Subcutaneous abdominal adipose tissue (tissue), 5 donors: Measurements from ENCODE around the gene PFN1.

ENCODE experiments used
- H3K27ac ChIP-seq: one replicate; pipeline ENCODE4 v1.7.0; 2013; ENCODE audit warnings: low read depth, mild to moderate bottlenecking, inconsistent platforms, low read length, moderate library complexity
- H3K27me3 ChIP-seq, 5 donors: one replicate each; pipeline ENCODE4 v1.7.0; 2013; ENCODE audit warnings: low read length in 5 of 5, inconsistent platforms in 1 of 5; ENCODE audit not compliant: control insufficient read depth in 5 of 5, insufficient read depth in 4 of 5
- H3K36me3 ChIP-seq, 5 donors: one replicate each; pipeline ENCODE4 v1.7.0; 2013; ENCODE audit warnings: low read length in 5 of 5; ENCODE audit not compliant: control insufficient read depth in 5 of 5, insufficient read depth in 5 of 5
- H3K4me1 ChIP-seq, 5 donors: one replicate each; pipeline ENCODE4 v1.7.0; 2013; ENCODE audit warnings: low read length in 5 of 5, mild to moderate bottlenecking in 3 of 5, moderate library complexity in 1 of 5; ENCODE audit not compliant: control insufficient read depth in 5 of 5, insufficient read depth in 5 of 5
- H3K4me3 ChIP-seq, 5 donors: one replicate each; pipeline ENCODE4 v1.7.0; 2013; ENCODE audit warnings: low read length in 5 of 5, low read depth in 1 of 5
- H3K9ac ChIP-seq, 5 donors: one replicate each; pipeline ENCODE4 v1.7.0; 2013; ENCODE audit warnings: low read length in 5 of 5, mild to moderate bottlenecking in 4 of 5, moderate library complexity in 3 of 5
- H3K9me3 ChIP-seq, 5 donors: one replicate each; pipeline ENCODE4 v1.7.0; 2013; ENCODE audit warnings: low read length in 5 of 5; ENCODE audit not compliant: control insufficient read depth in 5 of 5
- donor health status: healthy.
- donor health status: healthy.
- donor health status: healthy.
- donor health status: healthy.
- donor health status: healthy.

The PFN1 gene

DNA sequence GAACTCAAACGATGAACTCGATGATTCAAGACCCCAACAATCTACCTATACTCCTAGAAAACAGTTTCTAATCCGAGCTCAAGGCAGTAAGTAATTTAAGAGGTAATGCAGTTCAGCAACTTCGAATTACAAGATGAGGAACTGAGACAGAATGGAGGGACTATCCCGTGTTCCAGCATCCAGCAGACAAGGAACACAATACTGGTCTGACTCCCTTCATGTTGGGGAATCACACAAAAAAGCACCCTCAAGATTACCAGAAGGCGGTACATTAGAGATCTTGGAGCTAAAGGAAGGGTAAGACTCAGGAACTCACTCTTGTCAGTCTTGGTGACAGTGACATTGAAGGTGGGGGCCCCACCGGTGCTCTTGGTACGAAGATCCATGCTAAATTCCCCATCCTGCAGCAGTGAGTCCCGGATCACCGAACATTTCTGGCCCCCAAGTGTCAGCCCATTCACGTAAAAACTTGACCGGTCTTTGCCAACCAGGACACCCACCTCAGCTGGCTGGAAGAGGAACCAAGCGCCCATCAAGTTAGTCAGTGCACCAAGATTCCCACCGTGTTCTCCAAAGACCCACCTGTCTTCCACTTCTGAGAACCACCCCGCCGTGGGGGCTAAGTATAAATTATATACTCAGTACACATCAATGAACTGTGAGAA lies 1.9 kb downstream of the PFN1 start:
- peak overlapping the region in 4 of 5 donors; percentile 63 to 81 (median 71) for H3K9ac ChIP-seq
- H3K27ac ChIP-seq, result peak overlapping the region; percentile 96
- no peaks in the 10 kb centered on the region for H3K27me3 ChIP-seq
- peak overlapping the region; percentile 78 to 99 (median 89) for H3K4me3 ChIP-seq
- peaks cover 0 to 49% (median 44%) of the 10 kb centered on the region in 5 donors for H3K36me3 ChIP-seq
- peaks cover 3 to 56% (median 47%) of the 10 kb centered on the region in 5 donors for H3K4me1 ChIP-seq
- no peaks in the 10 kb centered on the region for H3K9me3 ChIP-seq

- Histone ChIP-seq H3K4me3 (peak overlapping the region in 3 of 5 donors; percentile 84 to 99 (median 95)), H3K27me3 (no peaks in the 10 kb centered on the region), H3K4me1 (peaks cover 3 to 61% (median 50%) of the 10 kb centered on the region in 5 donors), H3K9me3 (no peaks in the 10 kb centered on the region), H3K36me3 (peaks cover 0 to 49% (median 44%) of the 10 kb centered on the region in 5 donors), H3K9ac (peak overlapping the region in 3 of 5 donors; percentile 27 to 81 (median 63)), H3K27ac (peak overlapping the region; percentile 96)
Observed at GRCh38 chr17:4945944-4946280, 2.4 kb downstream of the PFN1 start.

- Histone ChIP-seq H3K27ac (peak overlapping the region; percentile 96), H3K27me3 (no peaks in the 10 kb centered on the region), H3K4me1 (peaks cover 4 to 61% (median 49%) of the 10 kb centered on the region in 5 donors), H3K9ac (peak overlapping the region; percentile 31 to 81 (median 52)), H3K36me3 (peaks cover 0 to 49% (median 44%) of the 10 kb centered on the region in 5 donors), H3K4me3 (peak overlapping the region in 3 of 5 donors; percentile 30 to 95 (median 31)), H3K9me3 (no peaks in the 10 kb centered on the region)
Observed at GRCh38 chr17:4945176-4945943, 3.0 kb downstream of the PFN1 start.

GRCh38 chr17:4944554-4945175 lies 3.7 kb downstream of the PFN1 start:
- Histone ChIP-seq H3K9ac (peak overlapping the region; percentile 31 to 81 (median 52)), H3K27me3 (no peaks in the 10 kb centered on the region), H3K27ac (peak overlapping the region; percentile 96), H3K4me1 (peaks cover 9 to 58% (median 45%) of the 10 kb centered on the region in 5 donors), H3K36me3 (peaks cover 0 to 49% (median 44%) of the 10 kb centered on the region in 5 donors), H3K4me3 (peak overlapping the region in 1 of 5 donors; percentile 30), H3K9me3 (no peaks in the 10 kb centered on the region)

GRCh38 chr17:4944163-4944553 lies 4.2 kb downstream of the PFN1 start:
- Histone ChIP-seq H3K27me3 (no peaks in the 10 kb centered on the region), H3K27ac (peak overlapping the region; percentile 96), H3K9ac (peak overlapping the region in 1 of 5 donors; percentile 52), H3K36me3 (peaks cover 0 to 49% (median 44%) of the 10 kb centered on the region in 5 donors), H3K4me3 (no peak overlapping the region), H3K4me1 (peaks cover 10 to 61% (median 50%) of the 10 kb centered on the region in 5 donors), H3K9me3 (no peaks in the 10 kb centered on the region)

DNA sequence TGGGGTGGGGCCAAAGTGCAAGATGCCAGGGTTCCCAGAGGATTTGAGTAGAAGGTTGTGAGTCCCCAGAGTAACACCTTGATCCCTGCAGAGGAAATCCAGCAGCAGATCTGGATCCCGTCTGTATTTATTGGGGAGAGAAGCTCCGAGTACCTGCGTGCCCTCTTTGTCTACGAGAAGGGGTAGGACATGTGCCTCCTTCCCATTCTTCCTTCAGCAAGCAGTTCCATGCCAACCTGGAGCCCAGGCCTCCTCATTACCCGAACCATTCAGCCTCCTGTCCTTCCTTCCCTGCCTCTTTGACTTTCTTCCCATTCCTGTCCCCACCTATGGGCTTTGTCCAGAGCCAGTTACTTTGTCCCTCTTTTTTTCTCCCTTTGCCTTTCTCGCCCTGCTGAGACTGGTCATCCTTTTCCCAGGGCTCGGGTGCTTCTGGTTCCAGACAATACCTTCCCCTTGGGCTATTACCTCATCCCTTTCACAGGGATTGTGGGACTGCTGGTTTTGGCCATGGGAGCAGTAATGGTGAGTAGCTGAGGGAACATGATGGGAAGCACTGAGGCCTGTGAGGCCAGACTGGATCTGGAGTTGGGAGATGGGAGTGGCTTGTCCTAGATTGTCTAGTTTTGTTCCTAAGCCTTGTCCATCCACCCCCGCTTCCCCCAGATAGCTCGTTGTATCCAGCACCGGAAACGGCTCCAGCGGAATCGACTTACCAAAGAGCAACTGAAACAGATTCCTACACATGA lies 5.4 kb downstream of the PFN1 start:
- peak overlapping the region; percentile 96 for H3K27ac ChIP-seq
- peaks cover 0 to 55% (median 51%) of the 10 kb centered on the region in 5 donors for H3K36me3 ChIP-seq
- H3K4me1 ChIP-seq, result peaks cover 14 to 73% (median 60%) of the 10 kb centered on the region in 5 donors
- no peak overlapping the region for H3K4me3 ChIP-seq
- no peaks in the 10 kb centered on the region for H3K9me3 ChIP-seq
- peak overlapping the region in 4 of 5 donors; percentile 26 to 52 (median 34) for H3K9ac ChIP-seq
- H3K27me3 ChIP-seq, result no peaks in the 10 kb centered on the region

DNA sequence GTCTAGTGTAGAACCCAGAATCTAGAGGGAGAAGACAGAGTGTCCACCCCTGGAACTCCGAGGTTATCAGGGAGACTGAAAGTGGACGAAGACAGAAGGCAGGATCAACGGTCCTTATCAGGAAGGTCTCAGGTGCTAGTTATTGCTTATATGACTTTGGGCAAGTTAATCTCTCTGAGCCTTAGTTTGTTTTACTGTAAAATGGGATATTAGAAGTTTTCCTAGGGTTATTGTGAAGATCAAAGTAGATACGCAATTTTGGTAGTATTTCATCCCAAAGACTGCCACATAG lies 7.1 kb downstream of the PFN1 start:
- H3K4me1 ChIP-seq, result peaks cover 14 to 64% (median 51%) of the 10 kb centered on the region in 5 donors
- H3K27me3 ChIP-seq, result no peaks in the 10 kb centered on the region
- H3K36me3 ChIP-seq, result peaks cover 0 to 64% (median 62%) of the 10 kb centered on the region in 5 donors
- H3K9ac ChIP-seq, result peak overlapping the region in 4 of 5 donors; percentile 93 to 98 (median 97)
- no peaks in the 10 kb centered on the region for H3K9me3 ChIP-seq
- peak overlapping the region; percentile 89 to 90 (median 90) for H3K4me3 ChIP-seq
- peak overlapping the region; percentile 93 for H3K27ac ChIP-seq

DNA sequence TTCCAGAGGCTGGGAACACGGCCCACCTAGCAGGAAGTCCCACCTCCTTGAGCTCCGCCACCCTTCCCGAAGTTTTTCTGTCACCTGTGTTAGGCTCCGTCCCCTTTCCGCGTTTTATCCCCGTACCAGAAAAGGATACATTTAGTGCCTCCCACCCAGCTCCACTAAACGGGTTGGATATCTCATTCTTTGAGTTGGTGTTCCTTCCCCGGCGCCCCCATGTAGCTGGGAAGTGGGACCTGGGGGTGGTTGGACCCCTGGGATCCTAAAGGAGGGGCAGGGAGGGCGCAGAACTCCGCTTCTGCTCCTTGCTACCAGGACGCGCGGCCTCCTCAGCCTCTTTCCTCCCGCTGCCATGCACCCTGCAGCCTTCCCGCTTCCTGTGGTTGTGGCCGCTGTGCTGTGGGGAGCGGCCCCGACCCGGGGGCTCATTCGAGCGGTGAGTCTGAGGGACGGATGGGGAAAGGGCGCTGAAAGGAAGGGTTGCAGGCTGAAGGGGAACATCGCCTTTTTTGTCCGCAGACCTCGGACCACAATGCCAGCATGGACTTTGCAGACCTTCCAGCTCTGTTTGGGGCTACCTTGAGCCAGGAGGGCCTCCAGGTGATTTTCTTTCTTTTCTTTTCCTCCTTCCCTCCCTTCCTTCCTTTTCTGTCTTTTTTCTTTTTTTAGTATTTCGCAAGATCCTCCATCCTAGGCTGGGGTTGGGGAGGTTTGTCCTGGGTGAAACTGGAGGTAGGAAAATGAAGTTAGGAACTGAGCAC lies 7.6 kb downstream of the PFN1 start:
- Histone ChIP-seq H3K27me3 (no peaks in the 10 kb centered on the region), H3K4me3 (peak overlapping the region; percentile 89 to 90 (median 90)), H3K27ac (peak overlapping the region; percentile 93), H3K9ac (peak overlapping the region; percentile 81 to 98 (median 97)), H3K36me3 (peaks cover 0 to 64% (median 62%) of the 10 kb centered on the region in 5 donors), H3K9me3 (no peaks in the 10 kb centered on the region), H3K4me1 (peaks cover 11 to 59% (median 46%) of the 10 kb centered on the region in 5 donors)
